Calu3 (cell line): ENCODE results near the gene OXSM. TPM values are rescaled to one million over a fixed set of nuclear protein-coding genes. Genes with fewer than 3 reads are reported as not detected.

Experiments used
- BruUV-seq: library from RNA; stranded (reverse); fragments of 400-500 nt; replicated peaks from 2 replicates; lab custom pipeline; 2021; lab: Mats Ljungman, UMichigan
- CTCF ChIA-PET: fragments of 300-600 bp; sonication (Branson Sonifier 250); formaldehyde crosslinking; loops from one replicate; lab custom pipeline; 2022; ENCODE audit warnings: antibody characterized with exemption; lab: Charles Lee
- DNase-seq: peaks from one replicate; pipeline ENCODE4 v3.0.0; 2022
- H3K27ac Mint-ChIP-seq: one replicate; pipeline ENCODE4 v1.8.0; 2022; ENCODE audit warnings: mixed read lengths; ENCODE audit not compliant: unreplicated experiment
- H3K27me3 Mint-ChIP-seq: one replicate; pipeline ENCODE4 v1.8.0; 2022; ENCODE audit warnings: mixed read lengths; ENCODE audit not compliant: unreplicated experiment
- H3K36me3 Mint-ChIP-seq: one replicate; pipeline ENCODE4 v1.8.0; 2022; ENCODE audit warnings: mild to moderate bottlenecking, moderate library complexity, mixed read lengths; ENCODE audit not compliant: insufficient read depth, unreplicated experiment
- H3K4me1 Mint-ChIP-seq: one replicate; pipeline ENCODE4 v1.8.0; 2022; ENCODE audit warnings: mild to moderate bottlenecking, low read depth, mixed read lengths; ENCODE audit not compliant: unreplicated experiment
- H3K4me3 Mint-ChIP-seq: one replicate; pipeline ENCODE4 v1.8.0; 2022; ENCODE audit warnings: mild to moderate bottlenecking, low read depth, moderate library complexity, mixed read lengths; ENCODE audit not compliant: unreplicated experiment
- H3K9me3 Mint-ChIP-seq: one replicate; pipeline ENCODE4 v1.8.0; 2022; ENCODE audit warnings: low read depth, mixed read lengths; ENCODE audit not compliant: unreplicated experiment
- CTCF ChIP-seq: fragments of 200-600 bp; IDR thresholded peaks from one replicate; pipeline ENCODE4 v1.8.0; 2022; ENCODE audit warnings: antibody characterized with exemption; ENCODE audit not compliant: unreplicated experiment
- intact Hi-C: fragments of 100-400 bp; cut with micrococcal nuclease; formaldehyde crosslinking; loops from one replicate; pipeline ENCODE4 v1.10.0; 2022; ENCODE audit not compliant: unreplicated experiment
- total RNA-seq: library from RNA; stranded (reverse); gene quantifications from 2 replicates; pipeline ENCODE4 v1.2.3, GENCODE V29; 2022

Gene OXSM
- total RNA-seq, 1 experiment from 2014 or later, result 13.6 TPM

GRCh38 chr3:25840099-25840498 is 50.2 kb downstream of the OXSM start:
- CTCF ChIA-PET, result no interaction called here
- no TSS peak for BruUV-seq
- H3K27ac Mint-ChIP-seq, result no peak overlapping the region
- intact Hi-C loops, result loop anchor here (5.0 kb wide), 1 partner anchor 872 kb away; no protein-coding TSS in a partner anchor
- no peak for TF ChIP-seq CTCF
- H3K4me1 Mint-ChIP-seq, result no peaks in the 10 kb centered on the region
- no peak for DNase-seq
- H3K9me3 Mint-ChIP-seq, result no peaks in the 10 kb centered on the region
- H3K4me3 Mint-ChIP-seq, result no peak overlapping the region
- H3K27me3 Mint-ChIP-seq, result no peaks in the 10 kb centered on the region
- no peaks in the 10 kb centered on the region for H3K36me3 Mint-ChIP-seq

- CTCF ChIA-PET, result no interaction called here
- Mint-ChIP-seq H3K27ac (no peak overlapping the region), H3K9me3 (no peaks in the 10 kb centered on the region), H3K36me3 (no peaks in the 10 kb centered on the region), H3K4me1 (no peaks in the 10 kb centered on the region), H3K27me3 (no peaks in the 10 kb centered on the region), H3K4me3 (no peak overlapping the region)
- DNase-seq, result no peak
- BruUV-seq, result no TSS peak
- no peak for TF ChIP-seq CTCF
- intact Hi-C loops, result loop anchor here (2.0 to 5.0 kb wide), 2 partner anchors 13 to 869 kb away; no protein-coding TSS in a partner anchor
These were observed 53.4 kb downstream of the OXSM start for GRCh38 chr3:25843332-25843731.

Other genes starting within 250 kb of the OXSM start
- 99.9 and 117 TPM in 2 replicates for gene TOP2B, start 125.2 kb upstream of the OXSM start, total RNA-seq
- 40.3 and 43.5 TPM in 2 replicates for gene NGLY1, start 6.6 kb upstream of the OXSM start, total RNA-seq